Cardiac muscle cell (in vitro differentiated cells and primary cell): Measurements from ENCODE around the gene COL4A4. TPM values are rescaled to one million over a fixed set of nuclear protein-coding genes. Genes with fewer than 3 reads are reported as not detected.
A peak's percentile ranks its signal among the peaks of the same experiment; 100 is the strongest.

Experiments used
- DNase-seq, 2 donors: peaks; one replicate each; pipeline versions ENCODE4 v3.0.0 to v3.0.0-alpha.2; 2010 to 2017; ENCODE audit warnings: low read depth in 1 of 2, low spot score in 1 of 2
- H3K27ac ChIP-seq: fragments of 200-600 bp; sonication (generic); 2 replicates; pipeline ENCODE4 v1.5.1; 2016
- H3K27me3 ChIP-seq: fragments of 200-600 bp; sonication (generic); 2 replicates; pipeline ENCODE4 v1.6.0; 2016; ENCODE audit warnings: control low read depth
- H3K36me3 ChIP-seq: fragments of 200-600 bp; sonication (generic); 2 replicates; pipeline ENCODE4 v1.5.1; 2016; ENCODE audit warnings: control low read depth
- H3K4me1 ChIP-seq: fragments of 200-600 bp; sonication (generic); 2 replicates; pipeline ENCODE4 v1.8.1; 2017; ENCODE audit warnings: low read depth, mild to moderate bottlenecking, mixed run types
- H3K4me3 ChIP-seq: fragments of 200-600 bp; sonication (generic); 2 replicates; pipeline ENCODE4 v1.5.1; 2016; ENCODE audit warnings: mild to moderate bottlenecking
- H3K9me3 ChIP-seq: fragments of 200-600 bp; sonication (generic); 2 replicates; pipeline ENCODE4 v1.5.1; 2017; ENCODE audit warnings: low read depth, mild to moderate bottlenecking, control low read depth
- CTCF ChIP-seq: IDR thresholded peaks from 2 replicates; pipeline ENCODE4 v1.5.1; 2012; ENCODE audit warnings: low read depth, mild to moderate bottlenecking, low read length
- polyA plus RNA-seq: library from polyadenylated mRNA; unstranded; fragments of >200 nt; fragmentation: Nextera tagmentation; extraction: Ambion mirVana; gene quantifications from 2 replicates; pipeline ENCODE4 v1.2.1, GENCODE V29; 2016
- total RNA-seq: library from RNA; depleted of rRNA; stranded (reverse); fragments of >200 nt; gene quantifications from 2 replicates; pipeline ENCODE4 v1.2.3, GENCODE V29; 2016

Gene COL4A4
- total and polyA plus RNA-seq, 2 experiments from 2014 or later, result 0.07 to 0.15 TPM

GRCh38 chr2:226970362-226970761 lies 193.6 kb downstream of the COL4A4 start:
- Histone ChIP-seq H3K27ac (no peak overlapping the region), H3K4me3 (no peak overlapping the region), H3K4me1 (no peaks in the 10 kb centered on the region), H3K27me3 (no peaks in the 10 kb centered on the region), H3K9me3 (no peaks in the 10 kb centered on the region), H3K36me3 (no peaks in the 10 kb centered on the region)
- no peak for DNase-seq
- TF ChIP-seq CTCF, result no peak

- Histone ChIP-seq H3K27me3 (no peaks in the 10 kb centered on the region), H3K4me1 (no peaks in the 10 kb centered on the region), H3K36me3 (no peaks in the 10 kb centered on the region), H3K9me3 (no peaks in the 10 kb centered on the region), H3K4me3 (no peak overlapping the region), H3K27ac (no peak overlapping the region)
- no peak for DNase-seq
- TF ChIP-seq CTCF, result no peak
Observed at GRCh38 chr2:226969417-226970080, 194.5 kb downstream of the COL4A4 start.

GRCh38 chr2:226965376-226965775 lies 198.6 kb downstream of the COL4A4 start:
- H3K4me3 ChIP-seq, result no peak overlapping the region
- no peak overlapping the region for H3K27ac ChIP-seq
- no peaks in the 10 kb centered on the region for H3K27me3 ChIP-seq
- H3K9me3 ChIP-seq, result no peaks in the 10 kb centered on the region
- no peaks in the 10 kb centered on the region for H3K36me3 ChIP-seq
- H3K4me1 ChIP-seq, result no peaks in the 10 kb centered on the region
- no peak for DNase-seq
- no peak for TF ChIP-seq CTCF

- DNase-seq, result peak in 1 of 2 donors; percentile 54
- H3K27me3 ChIP-seq, result no peaks in the 10 kb centered on the region
- no peaks in the 10 kb centered on the region for H3K36me3 ChIP-seq
- H3K9me3 ChIP-seq, result no peaks in the 10 kb centered on the region
- TF ChIP-seq CTCF, result no peak
- no peaks in the 10 kb centered on the region for H3K4me1 ChIP-seq
- H3K4me3 ChIP-seq, result no peak overlapping the region
- no peak overlapping the region for H3K27ac ChIP-seq
Observed at GRCh38 chr2:226963528-226963927, 200.5 kb downstream of the COL4A4 start.

- Histone ChIP-seq H3K4me1 (no peaks in the 10 kb centered on the region), H3K27me3 (no peaks in the 10 kb centered on the region), H3K9me3 (no peaks in the 10 kb centered on the region), H3K4me3 (no peak overlapping the region), H3K27ac (no peak overlapping the region), H3K36me3 (no peaks in the 10 kb centered on the region)
- TF ChIP-seq CTCF, result no peak
- no peak for DNase-seq
Observed at GRCh38 chr2:226962176-226962773, 201.7 kb downstream of the COL4A4 start.
